Measurements from ENCODE around the gene LRRC26.

LRRC26 gene

GRCh38 chr9:137173796-137174664, 4.2 kb upstream of the LRRC26 start:
- TF ChIP-seq CTCF (IDR thresholded peaks at IDR 0.05; ENCODE audit: low read depth, low read length, missing control alignments) = no peak
- no peak for DNase-seq (ENCODE audit: extremely low read depth, low read depth)
- no peak overlapping the region for H3K4me3 ChIP-seq (replicated peaks; ENCODE audit: low read depth, low read length)

- H3K4me3 ChIP-seq (replicated peaks; ENCODE audit: low read depth, low read length) = no peak overlapping the region
These were observed 3.3 kb upstream of the LRRC26 start for GRCh38 chr9:137172901-137173795.

GRCh38 chr9:137171149-137171900, 1.5 kb upstream of the LRRC26 start:
- TF ChIP-seq CTCF (IDR thresholded peaks at IDR 0.05; ENCODE audit: low read depth, low read length, missing control alignments) = no peak
- DNase-seq (ENCODE audit: extremely low read depth, low read depth) = no peak
- H3K4me3 ChIP-seq (replicated peaks; ENCODE audit: low read depth, low read length) = no peak overlapping the region

More at GRCh38 chr9:137172901-137173795, 3.3 kb upstream of the LRRC26 start:
- no peak for TF ChIP-seq CTCF (IDR thresholded peaks at IDR 0.05; ENCODE audit: low read depth, low read length, missing control alignments)
- no peak for DNase-seq (ENCODE audit: extremely low read depth, low read depth)

- no peak for DNase-seq (ENCODE audit: extremely low read depth, low read depth)
- no peak for TF ChIP-seq CTCF (IDR thresholded peaks at IDR 0.05; ENCODE audit: low read depth, low read length, missing control alignments)
- H3K4me3 ChIP-seq (replicated peaks; ENCODE audit: low read depth, low read length) = no peak overlapping the region
These were observed 766 bp upstream of the LRRC26 start for GRCh38 chr9:137170486-137171148.

- no peak for TF ChIP-seq CTCF (IDR thresholded peaks at IDR 0.05; ENCODE audit: low read depth, low read length, missing control alignments)
- DNase-seq (ENCODE audit: extremely low read depth, low read depth) = no peak
- 0 out of 2 replicates have a peak overlapping the region, but pooled peaks have one; percentile 7 for H3K4me3 ChIP-seq (replicated peaks; ENCODE audit: low read depth, low read length)
These were observed 671 bp downstream of the LRRC26 start for GRCh38 chr9:137168904-137169856.
